Activated effector memory CD4-positive, alpha-beta T cell treated with Interleukin-2 at 50 U/mL for 16 hours (primary cell): ENCODE data around the gene INPP1.

Source experiments
- DNase-seq: peaks from one replicate; pipeline ENCODE4 v3.0.0-alpha.2; 2020

Gene INPP1

GRCh38 chr2:190365499-190366204 lies 22.3 kb downstream of the INPP1 start:
- no peak for DNase-seq

GRCh38 chr2:190366248-190366753 lies 22.9 kb downstream of the INPP1 start:
- no peak for DNase-seq

- no peak for DNase-seq
These were observed 23.7 kb downstream of the INPP1 start for GRCh38 chr2:190367091-190367490.

GRCh38 chr2:190369635-190370034 lies 26.2 kb downstream of the INPP1 start:
- no peak for DNase-seq

GRCh38 chr2:190376083-190376482 lies 32.7 kb downstream of the INPP1 start:
- DNase-seq = no peak

GRCh38 chr2:190376591-190377245 lies 33.3 kb downstream of the INPP1 start:
- no peak for DNase-seq

GRCh38 chr2:190378880-190379237 lies 35.5 kb downstream of the INPP1 start:
- DNase-seq = no peak

GRCh38 chr2:190379249-190379964 lies 36.0 kb downstream of the INPP1 start:
- no peak for DNase-seq

- DNase-seq = no peak
These were observed 37.6 kb downstream of the INPP1 start for GRCh38 chr2:190380962-190381412.

GRCh38 chr2:190382851-190383250 lies 39.5 kb downstream of the INPP1 start:
- DNase-seq = no peak

GRCh38 chr2:190387422-190387821 lies 44.0 kb downstream of the INPP1 start:
- DNase-seq = no peak

GRCh38 chr2:190396271-190396670 lies 52.9 kb downstream of the INPP1 start:
- no peak for DNase-seq

GRCh38 chr2:190402986-190403603 lies 59.7 kb downstream of the INPP1 start:
- no peak for DNase-seq

- no peak for DNase-seq
These were observed 61.1 kb downstream of the INPP1 start for GRCh38 chr2:190404487-190404886.

- no peak for DNase-seq
These were observed 61.7 kb downstream of the INPP1 start for GRCh38 chr2:190405070-190405469.

- DNase-seq = no peak
These were observed 62.6 kb downstream of the INPP1 start for GRCh38 chr2:190405995-190406394.

- DNase-seq = no peak
These were observed 63.4 kb downstream of the INPP1 start for GRCh38 chr2:190406805-190407204.

- no peak for DNase-seq
These were observed 63.9 kb downstream of the INPP1 start for GRCh38 chr2:190407246-190407661.

- peak; percentile 51 for DNase-seq
These were observed 64.5 kb downstream of the INPP1 start, which contains the start of gene MFSD6 for GRCh38 chr2:190407662-190408537. MFSD6 (plus strand) TSS chr2:190408355; CDS start chr2:190436030, 27,675 bp downstream.

GRCh38 chr2:190408538-190409271 lies 65.3 kb downstream of the INPP1 start:
- peak; percentile 70 for DNase-seq

GRCh38 chr2:190409616-190410015 lies 66.2 kb downstream of the INPP1 start:
- no peak for DNase-seq
